OCI-LY1 (cell line): ENCODE measurements around the gene FAM133A.

Experiments
- CTCF ChIP-seq: fragments of 200-600 bp; sonication (generic), shearing (Covaris generic); IDR thresholded peaks from 2 replicates; pipeline ENCODE4 v1.5.1; 2017; ENCODE audit warnings: mild to moderate bottlenecking, antibody characterized with exemption, low read length, moderate library complexity, mixed read lengths
- EZH2 ChIP-seq: fragments of 200-600 bp; sonication (generic), shearing (Covaris generic); IDR thresholded peaks from 2 replicates; pipeline ENCODE4 v1.8.0; 2017; ENCODE audit warnings: borderline replicate concordance, mixed run types, mild to moderate bottlenecking, antibody characterized with exemption, low read length, moderate library complexity, mixed read lengths

- TF ChIP-seq CTCF (no peak), EZH2 (no peak)
These were observed at the start of gene FAM133A for GRCh38 chrX:93673869-93674271.
